Common myeloid progenitor, CD34-positive (primary cell): Measurements from ENCODE around the gene PBX3.

Experiments
- CTCF ChIA-PET: fragments of 350-600 bp; sonication (Branson Sonifier 250); formaldehyde crosslinking; loops from one replicate; lab custom pipeline; 2021; ENCODE audit warnings: antibody characterized with exemption; lab: Charles Lee
- POLR2A ChIA-PET: fragments of 350-600 bp; sonication (Branson Sonifier 250); formaldehyde crosslinking; loops from one replicate; lab custom pipeline; 2021; ENCODE audit warnings: antibody characterized with exemption; lab: Charles Lee
- DNase-seq, 3 donors: peaks; one replicate each; pipeline versions ENCODE4 v3.0.0 to v3.0.0-alpha.2; 2013
- H3K27ac ChIP-seq, 2 experiments: 1 replicate in 1 of 2; 2 replicates in 1 of 2; pipeline ENCODE4 v1.7.0; 2013; ENCODE audit warnings: inconsistent platforms in 2 of 2, low read length in 2 of 2, mild to moderate bottlenecking in 2 of 2, low read depth in 1 of 2, moderate library complexity in 1 of 2; ENCODE audit not compliant: severe bottlenecking in 2 of 2, insufficient read depth in 1 of 2, poor library complexity in 1 of 2
- H3K27me3 ChIP-seq, 5 experiments: replicated peaks in 2 of 5; 1 replicate in 3 of 5; 2 replicates in 2 of 5; pipeline versions ENCODE4 v1.6.1 to v1.7.0; 2013; ENCODE audit warnings: low read length in 4 of 5, mild to moderate bottlenecking in 2 of 5, moderate library complexity in 2 of 5, inconsistent platforms in 1 of 5; ENCODE audit not compliant: insufficient read depth in 5 of 5, control insufficient read depth in 4 of 5
- H3K36me3 ChIP-seq, 4 experiments: 1 replicate in 2 of 4; 2 replicates in 2 of 4; pipeline versions ENCODE4 v1.6.1 to v1.7.0; 2013; ENCODE audit warnings: low read length in 3 of 4, control low read depth in 1 of 4, mild to moderate bottlenecking in 1 of 4; ENCODE audit not compliant: control insufficient read depth in 4 of 4, insufficient read depth in 4 of 4
- H3K4me1 ChIP-seq, 4 experiments: 1 replicate in 3 of 4; 2 replicates in 1 of 4; pipeline versions ENCODE4 v1.6.1 to v1.7.1; 2013; ENCODE audit warnings: low read length in 3 of 4, mild to moderate bottlenecking in 3 of 4, control low read depth in 1 of 4, inconsistent platforms in 1 of 4, moderate library complexity in 1 of 4; ENCODE audit not compliant: control insufficient read depth in 4 of 4, insufficient read depth in 4 of 4; ENCODE audit errors: control extremely low read depth in 1 of 4
- H3K4me3 ChIP-seq, 7 experiments: 1 replicate in 4 of 7; 2 replicates in 3 of 7; pipeline versions ENCODE4 v1.5.1 to v1.7.0; 2013; ENCODE audit warnings: mild to moderate bottlenecking in 7 of 7, low read length in 6 of 7, moderate library complexity in 6 of 7, inconsistent platforms in 2 of 7, low read depth in 2 of 7, control low read depth in 1 of 7; ENCODE audit not compliant: insufficient read depth in 4 of 7, control insufficient read depth in 1 of 7; ENCODE audit errors: extremely low read depth in 1 of 7
- H3K9me3 ChIP-seq, 5 experiments: 1 replicate in 4 of 5; 2 replicates in 1 of 5; pipeline versions ENCODE4 v1.6.1 to v1.7.1; 2013; ENCODE audit warnings: low read length in 4 of 5, mild to moderate bottlenecking in 2 of 5, inconsistent platforms in 1 of 5, low read depth in 1 of 5, moderate library complexity in 1 of 5; ENCODE audit not compliant: control insufficient read depth in 4 of 5, insufficient read depth in 2 of 5; ENCODE audit errors: control extremely low read depth in 1 of 5
- WGBS: methylation state at CpG from one replicate; pipeline ENCODE4 v1.1.5; 2013; ENCODE audit not compliant: insufficient coverage; 5-methylcytosine and 5-hydroxymethylcytosine counted together

Gene PBX3

GRCh38 chr9:125960626-125961025, 213.5 kb downstream of the PBX3 start:
- 97% methylated on average over 8 of the region's 8 CpGs for WGBS
- H3K36me3 ChIP-seq = peaks cover 9 to 41% (median 26%) of the 10 kb centered on the region in 4 experiments
- H3K4me3 ChIP-seq = no peak overlapping the region
- H3K27ac ChIP-seq = no peak overlapping the region
- H3K27me3 ChIP-seq = no peaks in the 10 kb centered on the region
- no peaks in the 10 kb centered on the region for H3K9me3 ChIP-seq
- DNase-seq = no peak
- ChIA-PET POLR2A (no interaction called here), CTCF (no interaction called here)
- H3K4me1 ChIP-seq = peaks cover 0 to 7% (median 0%) of the 10 kb centered on the region in 4 experiments

DNA sequence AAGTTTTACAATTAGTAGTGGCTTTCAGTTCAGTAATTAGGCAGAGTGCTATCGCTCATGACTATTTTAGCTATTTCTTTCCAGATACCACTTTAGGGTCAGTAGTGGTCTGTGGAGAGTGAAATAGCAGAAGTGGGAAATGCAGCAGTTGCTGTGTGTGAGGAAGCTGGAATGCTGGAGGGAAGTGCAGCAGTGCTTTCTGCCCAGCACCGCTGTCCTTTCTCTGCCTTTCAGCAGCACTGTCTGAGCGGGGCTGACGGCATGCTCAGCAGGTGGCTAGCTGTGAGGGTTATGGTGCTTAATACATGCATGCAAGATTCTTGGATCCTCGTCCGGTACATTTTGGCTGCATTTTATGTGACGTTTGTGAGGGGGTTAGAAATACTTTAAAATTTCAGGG, 213.9 kb downstream of the PBX3 start:
- CTCF ChIA-PET = no interaction called here
- WGBS = 97% methylated on average over 5 of the region's 7 CpGs
- Histone ChIP-seq H3K4me1 (peaks cover 0 to 7% (median 0%) of the 10 kb centered on the region in 4 experiments), H3K9me3 (no peaks in the 10 kb centered on the region), H3K27ac (no peak overlapping the region), H3K36me3 (peaks cover 9 to 42% (median 28%) of the 10 kb centered on the region in 4 experiments), H3K4me3 (no peak overlapping the region), H3K27me3 (no peaks in the 10 kb centered on the region)
- no peak for DNase-seq
- POLR2A ChIA-PET = no interaction called here

DNA sequence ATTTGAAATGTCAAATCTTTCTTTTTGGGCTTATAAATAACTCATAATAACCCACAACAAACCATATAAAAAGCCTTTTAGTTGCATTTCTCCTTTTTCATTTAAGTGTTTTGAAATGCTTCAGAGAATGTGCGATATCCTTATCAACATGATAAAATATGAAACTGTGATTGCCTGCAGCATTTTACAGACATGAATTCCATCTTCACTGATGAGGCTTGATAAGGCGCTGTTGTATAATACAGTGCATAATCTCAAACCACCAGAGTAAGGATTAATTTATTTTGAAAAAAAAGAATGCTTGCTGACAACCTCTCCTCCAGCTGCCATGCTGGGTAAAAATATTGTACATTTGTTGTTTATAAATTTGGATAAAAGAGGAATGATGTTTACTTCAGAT, 216.8 kb downstream of the PBX3 start:
- Histone ChIP-seq H3K4me3 (no peak overlapping the region), H3K36me3 (peaks cover 9 to 51% (median 30%) of the 10 kb centered on the region in 4 experiments), H3K27ac (no peak overlapping the region), H3K27me3 (no peaks in the 10 kb centered on the region), H3K4me1 (peaks cover 0 to 7% (median 0%) of the 10 kb centered on the region in 4 experiments), H3K9me3 (no peaks in the 10 kb centered on the region)
- no peak for DNase-seq
- ChIA-PET CTCF (interaction anchor here (0.6 to 1.3 kb wide), 2 partner anchors 27 to 112 kb away, joined by 3 read pairs; no protein-coding TSS in a partner anchor), POLR2A (no interaction called here)
- WGBS = no CpG with 5 or more reads among the region's 2 CpGs

- Histone ChIP-seq H3K27ac (no peak overlapping the region), H3K27me3 (no peaks in the 10 kb centered on the region), H3K36me3 (peaks cover 9 to 51% (median 30%) of the 10 kb centered on the region in 4 experiments), H3K9me3 (no peaks in the 10 kb centered on the region), H3K4me3 (no peak overlapping the region), H3K4me1 (peaks cover 0 to 7% (median 0%) of the 10 kb centered on the region in 4 experiments)
- 88% methylated on average over 6 of the region's 6 CpGs for WGBS
- DNase-seq = no peak
- CTCF ChIA-PET = interaction anchor here (1.3 kb wide), 1 partner anchor 28 kb away, joined by 3 read pairs; no protein-coding TSS in a partner anchor
- POLR2A ChIA-PET = no interaction called here
These were observed 217.6 kb downstream of the PBX3 start for GRCh38 chr9:125964702-125965225.

DNA sequence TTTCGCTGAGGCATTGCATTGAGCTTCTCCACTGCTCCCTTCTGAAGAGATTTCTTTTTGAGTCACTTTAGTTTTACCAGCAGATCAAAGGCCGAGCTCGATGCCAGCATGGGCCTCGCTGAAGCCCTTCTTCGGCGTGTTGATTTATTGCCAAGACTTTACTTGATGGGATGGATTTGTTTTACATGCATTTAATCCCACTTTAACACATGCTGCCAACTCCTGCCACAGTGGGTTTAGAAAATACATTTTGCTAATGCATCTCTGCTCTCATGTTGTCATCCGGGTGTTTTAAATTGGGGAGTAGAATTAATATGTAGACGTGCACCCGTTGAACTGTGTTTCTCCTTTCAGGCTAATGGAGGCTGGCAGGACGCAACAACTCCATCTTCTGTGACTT, 218.3 kb downstream of the PBX3 start:
- WGBS = 93% methylated on average over 6 of the region's 10 CpGs
- Histone ChIP-seq H3K4me1 (peaks cover 0 to 7% (median 0%) of the 10 kb centered on the region in 4 experiments), H3K27ac (no peak overlapping the region), H3K4me3 (no peak overlapping the region), H3K36me3 (peaks cover 9 to 49% (median 30%) of the 10 kb centered on the region in 4 experiments), H3K9me3 (no peaks in the 10 kb centered on the region), H3K27me3 (no peaks in the 10 kb centered on the region)
- no peak for DNase-seq
- POLR2A ChIA-PET = no interaction called here
- CTCF ChIA-PET = no interaction called here

GRCh38 chr9:125966466-125966865, 219.3 kb downstream of the PBX3 start:
- 99% methylated on average over 6 of the region's 9 CpGs for WGBS
- no peak for DNase-seq
- CTCF ChIA-PET = no interaction called here
- no peaks in the 10 kb centered on the region for H3K9me3 ChIP-seq
- H3K27me3 ChIP-seq = no peaks in the 10 kb centered on the region
- peaks cover 9 to 44% (median 29%) of the 10 kb centered on the region in 4 experiments for H3K36me3 ChIP-seq
- no peak overlapping the region for H3K27ac ChIP-seq
- H3K4me1 ChIP-seq = no peaks in the 10 kb centered on the region
- POLR2A ChIA-PET = no interaction called here
- no peak overlapping the region for H3K4me3 ChIP-seq

GRCh38 chr9:125966959-125967711, 220.0 kb downstream of the PBX3 start:
- DNase-seq = no peak
- Histone ChIP-seq H3K27ac (no peak overlapping the region), H3K4me3 (no peak overlapping the region), H3K9me3 (no peaks in the 10 kb centered on the region), H3K36me3 (peaks cover 9 to 37% (median 27%) of the 10 kb centered on the region in 4 experiments), H3K4me1 (no peaks in the 10 kb centered on the region), H3K27me3 (no peaks in the 10 kb centered on the region)
- ChIA-PET POLR2A (no interaction called here), CTCF (no interaction called here)
- 100% methylated on average over 2 of the region's 11 CpGs for WGBS
